Placental epithelial cell (primary cell): Measurements from ENCODE around the gene ALDH5A1. TPM values are rescaled to one million over a fixed set of nuclear protein-coding genes. Genes with fewer than 3 reads are reported as not detected.

Experiments used
- total RNA-seq: library from RNA; depleted of rRNA; stranded (reverse); fragments of >200 nt; gene quantifications from 2 replicates; pipeline ENCODE4 v1.2.3, GENCODE V29; 2012

ALDH5A1 gene
- total RNA-seq = 0.39 and 1.3 TPM in 2 replicates

GRCh38 chr6:24494821-24495795, at the start of gene ALDH5A1:
TSS of gene ALDH5A1 (plus strand) at chr6:24494969. CDS start at chr6:24494997, 28 bp downstream.

GRCh38 chr6:24489470-24489869, 5.3 kb upstream of the ALDH5A1 start, which contains the start of gene GPLD1:
TSS of gene GPLD1 (minus strand) at chr6:24489578. CDS start at chr6:24489511, 67 bp downstream.

Other genes with a start within 250 kb of the ALDH5A1 start
- gene DCDC2, start 136.9 kb upstream of the ALDH5A1 start, total RNA-seq = not detected in 2 replicates
- gene MRS2, start 92.0 kb upstream of the ALDH5A1 start, total RNA-seq = 14.5 and 44.2 TPM in 2 replicates
- 0.33 and 0.39 TPM in 2 replicates for gene GPLD1, start 5.4 kb upstream of the ALDH5A1 start, total RNA-seq
- gene KIAA0319, start 151.2 kb downstream of the ALDH5A1 start, total RNA-seq = not detected in 2 replicates
- gene TDP2, start 171.9 kb downstream of the ALDH5A1 start, total RNA-seq = 16.9 and 20.0 TPM in 2 replicates
- gene ACOT13, start 172.1 kb downstream of the ALDH5A1 start, total RNA-seq = 5.4 and 9.0 TPM in 2 replicates
- 99.7 and 183 TPM in 2 replicates for gene C6orf62, start 224.2 kb downstream of the ALDH5A1 start, total RNA-seq